GM18511 (cell line): Measurements from ENCODE around the gene CDT1.
A peak's percentile ranks its signal among the peaks of the same experiment; 100 is the strongest.

Experiments used
- ATAC-seq: cut with Tn5 transposase; IDR thresholded peaks from one replicate; pipeline ENCODE4 v1.9.1; 2021; ENCODE audit warnings: mild to moderate bottlenecking, moderate library complexity; ENCODE audit not compliant: unreplicated experiment

Gene CDT1

GRCh38 chr16:88804173-88804551 lies 573 bp downstream of the CDT1 start:
- ATAC-seq = no peak

GRCh38 chr16:88804552-88805339 lies 1.2 kb downstream of the CDT1 start:
- ATAC-seq = no peak

GRCh38 chr16:88805340-88805715 lies 1.7 kb downstream of the CDT1 start:
- ATAC-seq = no peak

GRCh38 chr16:88805887-88806393 lies 2.4 kb downstream of the CDT1 start:
- no peak for ATAC-seq

- ATAC-seq = no peak
Observed at GRCh38 chr16:88806491-88807111, 3.0 kb downstream of the CDT1 start.

GRCh38 chr16:88807142-88807625 lies 3.6 kb downstream of the CDT1 start:
- no peak for ATAC-seq

- ATAC-seq = no peak
Observed at GRCh38 chr16:88807626-88808453, 4.3 kb downstream of the CDT1 start.

GRCh38 chr16:88809068-88809675 lies 5.6 kb downstream of the CDT1 start:
- no peak for ATAC-seq

GRCh38 chr16:88809676-88810165 lies 6.1 kb downstream of the CDT1 start:
- no peak for ATAC-seq

GRCh38 chr16:88810166-88810911 lies 6.8 kb downstream of the CDT1 start:
- ATAC-seq = no peak

- peak; percentile 65 for ATAC-seq
Observed at GRCh38 chr16:88810912-88811768, 7.6 kb downstream of the CDT1 start.

- peak; percentile 74 for ATAC-seq
Observed at GRCh38 chr16:88811769-88812512, 8.4 kb downstream of the CDT1 start, which contains the start of gene APRT. TSS of gene APRT (minus strand) at chr16:88811928. CDS start at chr16:88811899, 29 bp downstream.

GRCh38 chr16:88812513-88813268 lies 9.1 kb downstream of the CDT1 start:
- no peak for ATAC-seq

GRCh38 chr16:88813269-88814143 lies 9.9 kb downstream of the CDT1 start:
- no peak for ATAC-seq

- ATAC-seq = no peak
Observed at GRCh38 chr16:88814144-88814502, 10.5 kb downstream of the CDT1 start.

- no peak for ATAC-seq
Observed at GRCh38 chr16:88815227-88815626, 11.6 kb downstream of the CDT1 start.
